Gastroesophageal sphincter (tissue), 3 donors: ENCODE data around the gene FAM53B.

Experiments
- EP300 ChIP-seq: sonication (generic); formaldehyde crosslinking; IDR thresholded peaks from one replicate; pipeline ENCODE4 v1.6.1; 2017; ENCODE audit warnings: antibody characterized with exemption, mild to moderate bottlenecking
- POLR2A ChIP-seq, 2 donors: fragments of 450-650 bp; IDR thresholded peaks; one replicate each; pipeline ENCODE4 v1.6.1; 2017; ENCODE audit warnings: antibody characterized with exemption in 2 of 2, mild to moderate bottlenecking in 2 of 2, moderate library complexity in 1 of 2
- POLR2AphosphoS5 ChIP-seq: sonication (generic); formaldehyde crosslinking; IDR thresholded peaks from one replicate; pipeline ENCODE4 v1.6.1; 2017; ENCODE audit warnings: antibody characterized with exemption
- TF ChIP-seq, protein P1 (sequence below), 4 experiments: fragments of 200-600 bp in 2 of 4; fragments of 450-650 bp in 2 of 4; sonication (generic) in 1 of 4; IDR thresholded peaks; one replicate each; pipeline ENCODE4 v1.5.1; 2017 to 2019; ENCODE audit warnings: antibody characterized with exemption in 4 of 4, mild to moderate bottlenecking in 2 of 4, moderate library complexity in 2 of 4

DNA sequence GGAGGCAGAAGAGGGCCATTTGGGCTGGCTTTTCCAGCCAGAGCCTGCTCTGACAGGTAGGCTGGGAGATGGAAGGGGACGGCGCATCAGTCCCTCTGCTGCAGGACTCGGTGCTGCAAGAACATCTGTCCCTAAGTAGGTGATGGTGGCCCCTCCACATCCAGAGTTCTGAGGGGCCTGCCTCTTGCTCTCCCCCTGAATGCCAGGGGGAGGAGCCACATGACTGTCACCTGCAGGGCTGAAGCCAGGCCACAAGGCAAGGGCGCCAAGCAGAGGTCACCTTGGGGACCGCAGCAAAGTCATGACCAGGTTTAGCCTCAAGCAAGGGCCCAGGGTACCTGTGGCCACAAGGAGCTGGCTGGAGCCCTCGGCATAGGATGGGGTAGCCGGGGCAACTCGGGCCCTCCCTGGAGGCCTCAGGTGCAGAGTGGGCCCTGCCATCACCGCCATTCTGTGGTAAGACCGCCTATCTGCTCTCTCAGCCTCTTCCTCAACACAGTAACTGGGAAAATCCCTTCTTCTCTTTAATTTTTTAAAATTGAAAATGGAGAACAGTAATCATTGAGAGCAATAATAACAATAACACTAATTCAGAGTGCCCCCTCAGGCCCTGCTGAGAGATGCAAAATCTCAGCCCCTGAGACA lies 99.3 kb downstream of the FAM53B start:
- TF ChIP-seq, protein P1, sequence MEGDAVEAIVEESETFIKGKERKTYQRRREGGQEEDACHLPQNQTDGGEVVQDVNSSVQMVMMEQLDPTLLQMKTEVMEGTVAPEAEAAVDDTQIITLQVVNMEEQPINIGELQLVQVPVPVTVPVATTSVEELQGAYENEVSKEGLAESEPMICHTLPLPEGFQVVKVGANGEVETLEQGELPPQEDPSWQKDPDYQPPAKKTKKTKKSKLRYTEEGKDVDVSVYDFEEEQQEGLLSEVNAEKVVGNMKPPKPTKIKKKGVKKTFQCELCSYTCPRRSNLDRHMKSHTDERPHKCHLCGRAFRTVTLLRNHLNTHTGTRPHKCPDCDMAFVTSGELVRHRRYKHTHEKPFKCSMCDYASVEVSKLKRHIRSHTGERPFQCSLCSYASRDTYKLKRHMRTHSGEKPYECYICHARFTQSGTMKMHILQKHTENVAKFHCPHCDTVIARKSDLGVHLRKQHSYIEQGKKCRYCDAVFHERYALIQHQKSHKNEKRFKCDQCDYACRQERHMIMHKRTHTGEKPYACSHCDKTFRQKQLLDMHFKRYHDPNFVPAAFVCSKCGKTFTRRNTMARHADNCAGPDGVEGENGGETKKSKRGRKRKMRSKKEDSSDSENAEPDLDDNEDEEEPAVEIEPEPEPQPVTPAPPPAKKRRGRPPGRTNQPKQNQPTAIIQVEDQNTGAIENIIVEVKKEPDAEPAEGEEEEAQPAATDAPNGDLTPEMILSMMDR (IDR thresholded peaks at IDR 0.05) = no peak
- TF ChIP-seq POLR2AphosphoS5 (no peak), POLR2A (IDR thresholded peaks at IDR 0.05) (no peak), EP300 (no peak)
